HL-60 (cell line): ENCODE measurements around the gene GPS1.

Experiments
- POLR2AphosphoS5 ChIP-seq: IDR thresholded peaks from 2 replicates; pipeline ENCODE4 v1.6.1; 2012; ENCODE audit warnings: low read depth
- SPI1 ChIP-seq: IDR thresholded peaks from 2 replicates; pipeline ENCODE4 v1.6.1; 2012; ENCODE audit warnings: low read depth, mild to moderate bottlenecking, borderline replicate concordance
- TF ChIP-seq, protein P1 (sequence below): IDR thresholded peaks from one replicate; pipeline ENCODE4 v1.5.1; 2011; ENCODE audit warnings: low read length, control low read depth, inconsistent platforms; ENCODE audit not compliant: insufficient read depth
- TF ChIP-seq, protein P2 (sequence below): IDR thresholded peaks from 2 replicates; pipeline ENCODE4 v1.6.1; 2012; ENCODE audit warnings: low read depth; ENCODE audit not compliant: insufficient replicate concordance

GRCh38 chr17:82100502-82101298, 49.0 kb downstream of the GPS1 start:
- TF ChIP-seq, protein P1, sequence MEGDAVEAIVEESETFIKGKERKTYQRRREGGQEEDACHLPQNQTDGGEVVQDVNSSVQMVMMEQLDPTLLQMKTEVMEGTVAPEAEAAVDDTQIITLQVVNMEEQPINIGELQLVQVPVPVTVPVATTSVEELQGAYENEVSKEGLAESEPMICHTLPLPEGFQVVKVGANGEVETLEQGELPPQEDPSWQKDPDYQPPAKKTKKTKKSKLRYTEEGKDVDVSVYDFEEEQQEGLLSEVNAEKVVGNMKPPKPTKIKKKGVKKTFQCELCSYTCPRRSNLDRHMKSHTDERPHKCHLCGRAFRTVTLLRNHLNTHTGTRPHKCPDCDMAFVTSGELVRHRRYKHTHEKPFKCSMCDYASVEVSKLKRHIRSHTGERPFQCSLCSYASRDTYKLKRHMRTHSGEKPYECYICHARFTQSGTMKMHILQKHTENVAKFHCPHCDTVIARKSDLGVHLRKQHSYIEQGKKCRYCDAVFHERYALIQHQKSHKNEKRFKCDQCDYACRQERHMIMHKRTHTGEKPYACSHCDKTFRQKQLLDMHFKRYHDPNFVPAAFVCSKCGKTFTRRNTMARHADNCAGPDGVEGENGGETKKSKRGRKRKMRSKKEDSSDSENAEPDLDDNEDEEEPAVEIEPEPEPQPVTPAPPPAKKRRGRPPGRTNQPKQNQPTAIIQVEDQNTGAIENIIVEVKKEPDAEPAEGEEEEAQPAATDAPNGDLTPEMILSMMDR, result no peak
- TF ChIP-seq SPI1, result no peak
- no peak for TF ChIP-seq POLR2AphosphoS5
- TF ChIP-seq, protein P2, sequence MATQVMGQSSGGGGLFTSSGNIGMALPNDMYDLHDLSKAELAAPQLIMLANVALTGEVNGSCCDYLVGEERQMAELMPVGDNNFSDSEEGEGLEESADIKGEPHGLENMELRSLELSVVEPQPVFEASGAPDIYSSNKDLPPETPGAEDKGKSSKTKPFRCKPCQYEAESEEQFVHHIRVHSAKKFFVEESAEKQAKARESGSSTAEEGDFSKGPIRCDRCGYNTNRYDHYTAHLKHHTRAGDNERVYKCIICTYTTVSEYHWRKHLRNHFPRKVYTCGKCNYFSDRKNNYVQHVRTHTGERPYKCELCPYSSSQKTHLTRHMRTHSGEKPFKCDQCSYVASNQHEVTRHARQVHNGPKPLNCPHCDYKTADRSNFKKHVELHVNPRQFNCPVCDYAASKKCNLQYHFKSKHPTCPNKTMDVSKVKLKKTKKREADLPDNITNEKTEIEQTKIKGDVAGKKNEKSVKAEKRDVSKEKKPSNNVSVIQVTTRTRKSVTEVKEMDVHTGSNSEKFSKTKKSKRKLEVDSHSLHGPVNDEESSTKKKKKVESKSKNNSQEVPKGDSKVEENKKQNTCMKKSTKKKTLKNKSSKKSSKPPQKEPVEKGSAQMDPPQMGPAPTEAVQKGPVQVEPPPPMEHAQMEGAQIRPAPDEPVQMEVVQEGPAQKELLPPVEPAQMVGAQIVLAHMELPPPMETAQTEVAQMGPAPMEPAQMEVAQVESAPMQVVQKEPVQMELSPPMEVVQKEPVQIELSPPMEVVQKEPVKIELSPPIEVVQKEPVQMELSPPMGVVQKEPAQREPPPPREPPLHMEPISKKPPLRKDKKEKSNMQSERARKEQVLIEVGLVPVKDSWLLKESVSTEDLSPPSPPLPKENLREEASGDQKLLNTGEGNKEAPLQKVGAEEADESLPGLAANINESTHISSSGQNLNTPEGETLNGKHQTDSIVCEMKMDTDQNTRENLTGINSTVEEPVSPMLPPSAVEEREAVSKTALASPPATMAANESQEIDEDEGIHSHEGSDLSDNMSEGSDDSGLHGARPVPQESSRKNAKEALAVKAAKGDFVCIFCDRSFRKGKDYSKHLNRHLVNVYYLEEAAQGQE, result no peak
